Stimulated activated CD4-positive, alpha-beta T cell treated with anti-CD3 and anti-CD28 coated beads, Interleukin-15, amount 100 ng/mL, for 48 hours (primary cell): ENCODE data around the gene RAP1GAP.
A peak's percentile ranks its signal among the peaks of the same experiment; 100 is the strongest.

Experiments
- DNase-seq, 2 donors: peaks; one replicate each; pipeline ENCODE4 v3.0.0-alpha.2; 2020; ENCODE audit warnings: low read depth in 2 of 2

RAP1GAP gene

DNA sequence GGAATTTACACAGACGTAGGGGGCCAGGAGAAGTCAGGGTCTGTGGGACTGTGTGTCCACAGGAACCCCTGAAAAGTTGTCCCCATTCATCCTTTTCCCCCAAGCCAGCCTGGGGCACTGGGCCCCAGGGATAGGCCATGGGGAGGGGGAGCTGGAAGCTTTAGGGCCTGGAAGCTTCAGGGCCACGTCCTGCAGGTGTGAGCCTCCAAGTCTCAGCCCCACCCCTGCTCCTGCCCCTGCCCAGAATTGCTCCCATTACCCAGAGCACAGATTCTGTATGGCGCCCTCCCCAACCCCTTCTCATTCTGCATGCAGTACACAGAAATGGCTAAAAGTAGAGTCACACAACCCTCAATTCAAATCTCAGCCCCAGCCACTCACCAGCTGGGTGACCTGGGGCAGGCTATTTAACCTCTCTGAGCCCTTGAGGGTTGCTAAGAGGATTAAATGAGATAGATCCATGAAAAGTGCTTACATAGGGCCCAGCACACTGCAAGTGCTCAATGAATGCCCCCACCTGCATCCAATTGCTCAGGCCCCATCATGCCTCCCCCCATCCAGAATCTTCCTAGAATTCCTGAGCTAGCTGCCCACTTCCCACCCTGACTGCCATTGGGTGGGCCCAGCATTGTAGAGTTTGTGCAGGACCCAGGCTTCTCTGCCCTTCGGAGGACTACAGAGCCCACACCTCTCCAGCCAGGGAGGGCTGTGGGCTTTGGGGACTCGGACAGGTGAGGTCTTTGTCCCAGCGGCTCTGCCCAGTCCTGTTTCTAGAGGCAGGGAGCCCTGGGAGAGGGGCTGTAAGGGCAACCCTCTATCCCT is 6.5 kb downstream of the RAP1GAP start:
- no peak for DNase-seq

DNA sequence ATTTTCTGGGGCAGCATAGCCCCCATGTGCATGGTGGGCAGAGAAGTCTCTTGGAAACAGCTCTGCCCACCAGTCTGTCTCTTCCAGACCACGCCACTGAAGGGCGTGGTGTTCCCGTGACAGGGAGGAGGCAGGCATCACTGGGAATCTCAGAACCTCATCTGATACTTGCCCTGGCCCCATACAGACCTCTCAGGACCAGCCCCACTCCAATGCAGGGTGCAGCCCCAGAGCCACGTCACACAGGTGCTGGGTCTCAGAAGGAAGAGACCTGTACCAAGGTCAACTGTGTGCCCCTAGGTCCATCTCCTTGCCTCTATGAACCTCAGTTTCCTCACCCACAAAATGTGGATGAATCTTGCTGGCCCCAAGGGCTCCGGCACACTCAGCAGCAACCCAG is 7.3 kb downstream of the RAP1GAP start:
- DNase-seq, result no peak

DNA sequence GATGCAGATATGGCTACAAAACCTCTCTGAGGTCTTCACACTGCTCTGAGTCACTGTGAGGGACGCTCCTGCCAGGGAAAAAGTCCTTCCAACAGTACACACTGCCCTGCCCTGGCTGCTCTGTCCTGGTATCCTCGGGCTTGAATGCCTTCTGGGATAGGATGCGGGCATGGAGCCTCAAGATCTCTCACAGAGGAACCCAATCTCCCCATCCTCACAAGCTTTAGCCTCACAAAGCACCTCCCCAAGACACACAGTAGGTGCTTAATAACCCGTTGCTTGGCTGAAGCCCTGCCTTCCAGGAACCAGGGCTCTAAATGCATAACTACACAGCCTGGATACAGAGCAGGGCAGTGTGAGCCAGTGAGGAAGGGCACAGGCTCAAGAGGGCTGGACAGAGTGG is 9.2 kb downstream of the RAP1GAP start:
- DNase-seq, result no peak

DNA sequence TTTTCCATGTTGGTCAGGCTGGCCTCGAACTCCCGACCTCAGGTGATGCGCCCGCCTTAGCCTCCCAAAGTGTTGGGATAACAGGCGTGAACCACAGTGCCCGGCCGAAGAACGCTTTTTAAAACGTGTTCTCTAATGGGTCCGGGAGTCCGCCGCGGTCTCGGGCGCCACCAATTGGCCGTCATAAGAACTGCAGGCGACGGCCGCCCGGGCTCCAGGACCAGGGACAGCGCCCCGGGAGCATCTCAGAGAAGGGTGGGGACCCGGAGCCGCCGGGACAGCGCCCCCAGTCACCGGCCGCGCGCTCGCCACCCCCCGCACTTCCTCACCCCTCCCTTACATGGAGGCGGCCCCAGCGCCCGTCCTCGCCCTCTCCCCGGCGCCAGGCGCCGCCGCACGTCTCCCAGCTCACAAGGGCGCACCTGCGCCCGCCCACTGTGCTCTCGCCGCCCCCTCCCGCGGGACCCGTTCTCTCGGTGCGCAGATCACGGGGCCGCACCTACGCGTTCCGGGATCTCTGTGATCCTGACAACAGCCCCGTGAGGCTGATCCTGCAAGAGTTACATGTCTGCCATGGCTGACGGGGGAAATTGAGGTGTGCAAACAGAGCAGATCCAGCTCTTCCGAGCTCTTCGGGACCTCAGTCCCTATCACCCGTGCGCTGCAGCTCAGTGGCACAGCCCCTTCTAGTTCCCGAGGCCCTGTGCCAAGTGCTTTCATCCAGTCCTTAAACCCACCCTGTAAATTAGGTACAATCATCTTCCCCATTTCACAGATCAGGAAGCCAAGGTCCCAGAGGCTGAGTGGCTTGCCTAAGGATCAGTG is 9.8 kb downstream of the RAP1GAP start:
- DNase-seq, result peak; percentile 62 to 65

DNA sequence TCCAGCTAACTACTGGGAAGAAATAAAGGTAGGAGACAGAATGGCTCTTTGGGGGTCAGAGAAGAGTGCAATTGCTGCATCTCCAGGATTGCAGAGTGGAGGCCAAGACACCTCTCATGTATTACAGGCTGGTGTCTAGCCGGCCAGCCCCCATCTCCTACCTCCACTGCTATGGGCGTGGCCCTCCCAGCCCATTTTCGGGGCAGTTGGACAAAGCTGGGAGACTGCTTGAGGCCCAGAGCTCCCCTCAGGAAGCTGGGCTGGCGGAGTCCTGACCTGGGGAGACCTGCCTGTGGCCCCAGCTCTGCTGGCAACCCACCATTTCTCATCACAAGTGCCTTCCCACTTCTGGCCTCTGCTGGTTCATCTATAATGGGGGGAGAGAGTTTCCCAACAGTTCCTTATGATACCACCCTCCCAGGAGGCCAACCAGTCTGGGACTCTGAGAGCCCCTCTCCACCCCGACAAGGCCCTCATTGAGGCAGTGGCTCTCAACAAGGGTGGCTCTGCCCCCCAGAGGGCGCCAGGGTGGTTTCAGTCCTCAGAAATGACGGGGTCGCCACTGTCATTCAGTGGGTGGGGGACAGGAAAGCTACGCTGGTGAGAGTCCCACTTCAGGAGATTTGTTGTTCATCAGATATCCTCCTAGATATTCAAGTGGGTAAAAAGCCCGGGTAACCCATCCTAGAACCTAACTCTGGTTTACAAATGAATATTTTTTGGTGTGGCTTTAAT is 11.5 kb downstream of the RAP1GAP start:
- no peak for DNase-seq

- no peak for DNase-seq
These were observed 13.4 kb downstream of the RAP1GAP start for GRCh38 chr1:21655748-21656147.

GRCh38 chr1:21655259-21655658 is 13.9 kb downstream of the RAP1GAP start:
- DNase-seq, result no peak

DNA sequence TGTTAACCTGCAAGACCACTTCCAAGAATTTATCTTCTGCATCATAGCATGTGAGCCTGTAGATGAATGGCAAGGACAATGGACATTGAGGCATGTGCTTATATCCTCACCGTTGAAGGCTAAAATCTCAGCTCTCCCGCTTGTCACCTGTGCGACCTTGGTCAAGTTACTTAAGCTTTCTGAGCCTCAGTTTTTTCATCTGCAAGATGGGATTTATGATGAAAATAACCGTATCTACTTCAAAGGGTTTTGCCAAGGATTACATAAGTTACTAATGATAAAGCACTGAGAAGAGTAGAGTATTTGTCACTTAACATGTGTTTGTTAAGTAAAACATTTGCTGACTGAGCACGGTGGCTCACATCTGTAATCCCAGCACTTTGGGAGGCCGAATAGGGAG is 14.9 kb downstream of the RAP1GAP start:
- DNase-seq, result no peak

DNA sequence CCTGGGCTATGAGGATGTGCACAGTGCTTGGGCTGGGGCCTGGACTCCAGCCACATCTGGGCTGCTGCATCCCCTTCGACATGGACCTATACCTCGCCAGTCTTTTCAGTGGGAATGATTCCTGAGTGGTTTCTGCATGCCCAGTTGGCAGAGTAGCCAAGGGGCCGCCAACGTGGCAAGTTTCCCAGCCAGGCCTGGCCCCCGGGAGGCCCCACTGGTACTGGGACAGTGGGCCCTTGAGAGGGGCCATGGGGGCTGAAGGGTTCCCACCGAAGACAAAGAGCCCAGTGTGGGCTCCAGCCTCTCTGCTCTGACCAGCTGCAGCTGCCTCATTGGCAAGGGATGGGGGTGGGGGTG is 15.4 kb downstream of the RAP1GAP start:
- DNase-seq, result no peak

DNA sequence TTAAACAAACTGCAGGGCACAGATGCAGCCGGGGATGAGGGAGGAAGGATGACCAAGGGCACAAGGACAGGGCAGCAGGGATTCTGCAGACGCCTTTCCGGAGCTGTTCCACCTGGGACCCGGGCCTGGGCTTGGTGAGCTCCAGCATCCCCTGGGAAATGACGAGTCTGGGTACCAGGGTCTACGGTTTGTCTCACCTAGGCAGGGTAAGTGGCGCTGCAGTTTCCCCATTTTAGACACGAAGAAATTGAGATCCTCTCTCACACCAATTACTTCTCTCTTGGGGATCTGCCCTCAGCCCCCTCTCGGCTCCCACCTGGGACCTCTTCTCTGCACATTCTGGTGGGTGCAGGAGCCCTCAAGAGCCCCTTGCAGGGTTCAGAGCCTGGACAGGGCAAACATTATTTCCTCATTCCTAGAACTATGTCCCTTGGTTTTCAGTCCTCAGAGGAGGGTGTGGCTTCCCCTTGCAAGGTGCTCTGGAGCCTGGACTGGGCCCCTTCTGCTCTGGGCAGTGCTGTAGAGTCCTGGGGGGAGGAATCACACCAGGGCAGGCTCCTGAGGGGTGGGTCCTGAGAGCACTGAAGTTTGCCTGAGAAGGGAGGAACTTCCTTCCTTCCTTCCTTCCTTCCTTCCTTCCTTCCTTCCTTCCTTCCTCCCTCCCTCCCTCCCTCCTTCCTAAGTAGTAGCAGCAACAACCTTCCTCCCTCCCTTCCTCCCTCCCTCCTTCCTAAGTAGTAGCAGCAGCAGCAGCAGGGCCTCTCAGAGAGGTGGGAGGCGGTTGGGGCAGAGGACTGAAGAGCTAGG is 16.0 kb downstream of the RAP1GAP start:
- DNase-seq, result no peak

DNA sequence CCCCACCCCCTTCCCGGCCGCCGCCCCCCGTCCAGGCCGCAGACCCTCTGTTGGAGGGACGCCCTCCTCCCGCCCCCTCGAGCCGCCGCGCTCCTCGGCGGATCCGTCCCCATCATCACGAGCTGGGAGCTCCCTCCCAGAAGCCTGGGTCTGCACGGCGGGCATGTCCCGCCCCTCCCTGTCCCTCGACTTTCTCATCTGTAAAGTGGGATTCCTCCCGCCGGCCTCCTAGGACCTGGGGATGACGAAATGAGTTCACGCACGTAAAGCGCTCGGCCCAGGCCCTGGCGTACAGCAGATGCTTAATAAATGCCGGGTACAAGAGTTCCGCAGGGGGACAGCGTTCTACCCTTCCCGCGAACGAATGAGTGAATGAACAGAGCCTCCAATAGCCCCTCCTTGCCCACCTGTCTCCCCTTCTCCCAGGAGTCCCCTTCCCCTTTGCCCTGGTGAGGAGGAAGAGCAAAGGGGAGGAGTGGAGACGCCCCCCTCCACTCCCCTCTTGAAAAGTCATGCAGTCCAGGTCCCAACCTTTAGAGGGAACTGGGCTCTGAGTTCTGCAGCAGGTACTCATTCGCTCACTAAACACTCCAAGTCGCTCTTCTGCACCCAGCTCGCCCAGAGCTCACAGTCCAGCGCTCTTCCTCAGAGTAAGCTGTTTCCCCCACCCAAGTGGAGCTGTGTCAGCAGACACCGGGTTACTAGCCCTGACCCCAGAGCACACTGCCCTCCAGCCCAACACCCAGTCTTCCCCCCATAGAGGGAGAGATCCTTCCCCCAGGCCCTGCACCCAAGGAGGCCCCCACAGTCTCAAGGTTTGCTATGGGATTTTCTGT is 16.8 kb downstream of the RAP1GAP start:
- no peak for DNase-seq

- DNase-seq, result no peak
These were observed 17.7 kb downstream of the RAP1GAP start for GRCh38 chr1:21651214-21652042.

DNA sequence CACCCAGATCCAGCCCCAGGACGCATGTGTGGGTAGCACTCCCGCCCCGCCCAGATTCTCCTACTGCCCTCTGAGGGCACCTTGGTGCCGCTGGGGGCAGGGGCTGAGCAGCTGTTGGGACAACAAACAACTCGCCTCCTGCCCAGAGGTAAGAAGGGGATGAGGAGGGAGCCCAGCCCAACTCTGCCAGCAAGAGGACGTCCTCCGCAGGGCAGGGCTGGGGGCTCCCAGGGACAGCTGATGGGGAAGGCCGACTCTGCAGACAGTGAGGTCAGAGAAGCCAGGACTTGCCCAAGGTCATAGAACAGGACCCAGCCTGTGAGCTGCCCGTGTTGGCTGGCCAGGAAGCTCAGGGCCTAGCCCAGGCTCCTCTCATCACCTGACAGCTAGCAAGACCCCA is 18.8 kb downstream of the RAP1GAP start:
- DNase-seq, result no peak

DNA sequence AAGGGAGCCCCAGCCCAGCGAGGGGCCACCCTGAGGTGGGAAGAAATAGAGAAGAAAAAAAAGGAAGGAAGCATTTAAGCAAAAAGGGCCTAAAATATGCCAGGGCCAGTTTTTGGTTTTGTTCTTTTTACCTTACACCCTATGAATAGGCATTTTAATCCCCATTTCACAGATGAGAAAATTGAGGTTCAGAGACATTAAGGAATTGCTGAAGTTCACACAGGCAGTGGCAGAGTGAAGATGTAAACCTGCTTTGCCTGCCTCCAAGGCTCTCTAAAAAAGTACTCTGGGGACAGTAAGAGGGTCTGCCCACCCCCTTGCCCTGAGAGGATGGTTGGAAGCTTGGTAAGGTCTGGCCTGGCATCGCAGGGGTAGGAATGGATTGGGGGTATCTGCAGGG is 19.8 kb downstream of the RAP1GAP start:
- no peak for DNase-seq

DNA sequence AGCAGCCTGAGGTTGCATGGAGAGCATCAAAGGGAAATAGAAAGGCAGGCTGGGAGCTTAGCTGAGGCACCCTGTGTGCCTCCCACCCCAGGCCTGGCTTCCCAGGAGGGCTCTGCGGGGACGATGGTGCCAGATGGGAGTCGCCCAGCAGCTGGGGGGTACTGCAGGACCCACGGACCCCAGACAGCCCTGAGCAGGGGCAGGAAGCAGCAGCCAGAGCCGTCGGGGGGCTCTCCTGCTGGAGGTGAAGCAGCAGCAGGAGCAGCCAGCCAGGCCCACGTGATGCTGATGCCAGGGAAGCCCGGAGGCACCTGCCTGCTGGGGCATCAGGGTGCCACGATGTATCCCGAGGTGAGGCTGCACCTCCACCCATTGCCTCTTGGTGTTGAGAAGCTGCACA is 20.4 kb downstream of the RAP1GAP start:
- DNase-seq, result no peak

DNA sequence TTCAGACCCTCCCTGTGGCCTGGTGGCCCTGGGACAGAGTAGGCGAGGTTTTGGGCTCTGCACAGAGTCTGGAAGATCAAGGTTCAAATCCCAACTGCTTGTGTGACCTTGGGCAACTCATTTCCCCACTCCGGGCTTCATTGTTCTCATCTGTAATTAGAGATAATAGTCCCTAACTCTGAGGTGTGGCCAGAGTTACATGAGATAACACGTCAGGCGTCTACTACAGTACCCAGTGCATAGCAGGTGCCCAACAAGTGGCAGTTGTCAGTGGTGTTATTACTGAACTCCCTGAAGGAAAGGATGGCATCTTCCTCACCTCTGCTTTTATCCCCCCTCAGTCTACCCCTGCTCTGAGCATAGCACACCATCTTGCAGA is 20.8 kb downstream of the RAP1GAP start:
- DNase-seq, result no peak

DNA sequence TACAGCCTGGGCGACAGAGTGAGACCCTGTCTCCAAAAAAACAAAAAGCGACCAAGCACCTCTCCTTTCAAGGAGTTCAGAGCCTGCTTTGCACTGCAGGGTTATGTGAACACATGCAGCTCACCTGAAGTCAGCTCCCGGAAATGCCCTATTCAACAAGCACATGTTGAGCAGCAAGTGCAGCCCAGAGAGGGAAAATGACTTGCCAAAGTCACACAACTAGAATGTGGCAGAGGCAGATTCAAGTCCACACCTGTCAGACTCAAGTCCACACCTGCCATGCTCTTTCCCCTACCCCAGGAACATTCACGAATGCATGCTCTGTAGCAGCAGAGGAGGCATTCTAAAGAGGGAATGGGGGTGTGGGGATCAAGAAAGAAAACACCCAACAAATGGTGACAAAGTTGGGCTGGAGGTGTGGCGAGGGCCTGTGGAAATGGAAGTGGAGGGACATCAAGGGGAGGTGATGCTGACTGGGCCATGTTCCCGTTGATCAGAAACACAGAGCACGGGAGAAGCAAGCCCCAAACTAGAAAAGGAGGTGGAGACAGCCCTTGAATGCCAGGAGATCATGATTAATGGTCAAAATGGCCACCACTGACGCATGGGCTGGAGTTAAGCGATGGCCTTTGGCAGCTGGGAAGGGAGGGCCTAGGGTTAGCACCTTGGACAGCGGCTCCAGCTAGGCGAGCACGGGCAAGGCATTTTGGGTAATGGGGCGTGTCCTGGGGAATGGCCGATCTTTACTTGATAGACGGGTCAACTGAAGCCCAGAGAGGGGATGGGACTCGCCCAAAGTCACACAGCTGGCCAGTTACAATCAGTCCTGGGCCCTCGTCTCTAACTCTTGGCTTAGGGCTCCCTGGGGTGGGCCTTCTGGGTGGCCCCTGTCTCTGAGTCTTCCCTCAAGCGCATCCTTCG is 21.5 kb downstream of the RAP1GAP start:
- DNase-seq, result no peak

DNA sequence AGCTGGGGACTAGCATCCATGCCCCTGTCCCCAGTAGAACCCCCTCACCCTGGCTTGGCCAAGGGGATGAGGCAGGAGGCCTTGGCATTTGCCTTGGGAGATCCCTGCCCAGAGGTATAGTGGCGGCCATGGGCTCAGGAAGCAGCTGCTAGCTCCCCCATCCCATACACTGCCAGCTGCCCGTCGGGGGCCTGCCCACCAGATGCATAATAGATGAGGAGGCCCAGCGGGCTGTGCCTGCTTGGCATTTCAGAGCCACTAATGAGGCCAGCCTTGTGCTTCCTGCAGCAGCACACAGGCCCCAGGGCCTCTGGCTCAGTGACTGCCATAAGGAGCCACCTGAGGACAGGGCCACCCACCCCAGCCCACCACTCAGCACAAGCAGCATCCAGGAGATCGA is 23.6 kb downstream of the RAP1GAP start:
- DNase-seq, result no peak

DNA sequence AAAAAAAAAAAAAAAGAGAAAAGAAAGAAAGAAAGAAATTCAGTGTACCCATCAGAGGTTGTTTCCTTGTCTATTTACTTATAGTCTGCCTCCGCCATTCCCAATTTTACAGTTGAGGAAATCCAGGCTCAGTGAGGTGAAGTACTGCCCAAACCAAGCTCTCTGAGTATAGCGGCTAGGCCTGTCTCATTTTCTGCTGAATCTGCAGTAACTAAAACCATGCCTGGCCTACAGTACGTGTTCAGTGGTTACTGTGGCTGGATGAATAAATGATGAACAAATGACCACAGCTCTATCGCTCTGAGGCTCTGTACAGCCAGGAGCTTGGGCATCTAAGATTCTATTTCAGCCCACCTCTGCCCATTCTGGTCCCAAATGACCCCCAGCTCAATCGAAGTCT is 24.3 kb downstream of the RAP1GAP start:
- DNase-seq, result no peak
